ENCODE results near the gene CCL28.

CCL28 gene

GRCh38 chr5:43354774-43355173 lies 57.4 kb downstream of the CCL28 start:
- DNase-seq: no peak

GRCh38 chr5:43353668-43354067 lies 58.5 kb downstream of the CCL28 start:
- no peak for DNase-seq

- no peak for DNase-seq
Measured at GRCh38 chr5:43352915-43353314, 59.3 kb downstream of the CCL28 start.

- no peak for DNase-seq
Measured at GRCh38 chr5:43352131-43352530, 60.1 kb downstream of the CCL28 start.

- DNase-seq: no peak
Measured at GRCh38 chr5:43348861-43349363, 63.3 kb downstream of the CCL28 start.

GRCh38 chr5:43348207-43348606 lies 64.0 kb downstream of the CCL28 start:
- DNase-seq: no peak

- DNase-seq: no peak
Measured at GRCh38 chr5:43338862-43339261, 73.3 kb downstream of the CCL28 start.

GRCh38 chr5:43336159-43336558 lies 76.0 kb downstream of the CCL28 start:
- DNase-seq: no peak

GRCh38 chr5:43335681-43336080 lies 76.5 kb downstream of the CCL28 start:
- no peak for DNase-seq

- DNase-seq: no peak
Measured at GRCh38 chr5:43332401-43332800, 79.8 kb downstream of the CCL28 start.
